Midbrain (tissue), 1 donor: ENCODE results near the gene HK1.
"Not testable (repeated sequence)": the region's sequence is repeated elsewhere in the genome, so short reads cannot be mapped to it uniquely, and the experiment has no call there.

Experiments used
- DNase-seq: peaks from one replicate; lab custom pipeline; 2025; lab: John Stamatoyannopoulos, UW

Gene HK1

DNA sequence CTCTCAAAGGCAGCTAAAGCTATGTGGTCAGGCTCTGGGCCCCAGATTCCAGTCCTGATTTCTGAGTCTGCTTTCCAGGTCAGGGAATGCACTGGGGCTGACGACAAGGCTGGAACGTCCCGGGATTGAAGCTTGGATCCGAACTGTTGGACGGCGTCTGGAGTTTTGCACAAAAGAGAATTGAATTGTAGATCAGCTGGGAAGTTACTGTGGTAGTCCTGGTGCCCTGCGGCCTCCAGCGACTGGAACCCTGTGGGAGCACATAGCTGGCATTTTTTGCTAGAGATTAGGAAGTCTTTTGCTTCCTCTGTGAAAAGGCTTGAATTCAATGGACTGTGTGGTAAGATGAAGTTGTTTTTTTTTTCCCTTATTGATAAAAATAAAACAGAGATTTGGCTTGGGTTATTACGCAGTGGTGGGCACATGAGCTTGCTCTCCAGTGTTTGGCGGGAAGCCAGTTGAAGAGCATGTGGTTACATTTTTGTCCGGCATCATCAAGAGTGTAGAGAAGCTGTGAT, at the start of gene HK1:
TSS of gene HK1 (plus strand) at position 51 of the 518 bp plus-strand sequence.
- peak; percentile 28 for DNase-seq

GRCh38 chr10:69229616-69229916, 48.7 kb upstream of the HK1 start:
- DNase-seq = no peak

DNA sequence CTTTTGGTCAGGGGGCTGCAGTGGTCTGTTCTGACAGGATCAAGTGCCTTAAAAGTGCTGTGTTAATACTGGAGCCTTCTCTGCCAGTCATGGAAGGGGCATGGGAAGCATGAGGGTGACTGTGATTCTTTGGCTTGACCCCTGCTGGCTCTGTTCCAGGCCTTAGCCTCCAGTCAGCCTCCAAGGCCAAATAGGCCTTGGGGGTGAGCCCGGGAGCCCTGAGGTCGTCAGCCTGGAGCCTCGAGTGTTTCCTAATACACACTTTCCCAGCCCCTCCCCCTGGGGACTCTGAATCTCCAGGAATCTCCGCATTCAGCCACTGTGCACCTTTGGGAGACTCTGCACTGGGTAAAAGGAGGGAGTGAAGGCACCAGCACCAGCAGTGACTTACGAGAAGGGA, 48.2 kb upstream of the HK1 start:
- DNase-seq = no peak

DNA sequence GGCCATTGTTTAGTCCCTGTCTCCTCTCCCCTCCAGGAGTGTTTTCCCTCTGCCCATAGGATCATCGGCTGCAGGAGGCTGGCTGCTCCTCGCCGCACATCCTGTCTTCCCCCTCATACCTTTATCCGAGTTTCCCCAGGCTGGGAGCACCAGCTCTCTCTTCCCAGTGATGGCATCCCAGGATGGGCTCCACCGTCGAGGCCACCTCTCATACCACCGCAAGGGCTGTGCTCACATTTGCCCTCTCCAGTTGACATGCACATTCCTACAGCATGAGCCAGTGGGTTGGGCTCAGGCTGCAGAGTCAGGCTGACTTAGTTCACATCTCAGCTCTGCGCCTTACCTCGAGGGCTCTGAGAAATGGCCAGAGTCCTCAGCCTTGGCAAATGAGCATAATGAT, 46.0 kb upstream of the HK1 start:
- no peak for DNase-seq

- no peak for DNase-seq
Measured at GRCh38 chr10:69232736-69233480, 45.4 kb upstream of the HK1 start.

- no peak for DNase-seq
Measured at GRCh38 chr10:69234447-69234846, 43.8 kb upstream of the HK1 start.

GRCh38 chr10:69237528-69238159, 40.7 kb upstream of the HK1 start:
- peak; percentile 90 for DNase-seq

- no peak for DNase-seq
Measured at GRCh38 chr10:69239136-69239535, 39.2 kb upstream of the HK1 start.

GRCh38 chr10:69239816-69240434, 38.4 kb upstream of the HK1 start:
- no peak for DNase-seq

DNA sequence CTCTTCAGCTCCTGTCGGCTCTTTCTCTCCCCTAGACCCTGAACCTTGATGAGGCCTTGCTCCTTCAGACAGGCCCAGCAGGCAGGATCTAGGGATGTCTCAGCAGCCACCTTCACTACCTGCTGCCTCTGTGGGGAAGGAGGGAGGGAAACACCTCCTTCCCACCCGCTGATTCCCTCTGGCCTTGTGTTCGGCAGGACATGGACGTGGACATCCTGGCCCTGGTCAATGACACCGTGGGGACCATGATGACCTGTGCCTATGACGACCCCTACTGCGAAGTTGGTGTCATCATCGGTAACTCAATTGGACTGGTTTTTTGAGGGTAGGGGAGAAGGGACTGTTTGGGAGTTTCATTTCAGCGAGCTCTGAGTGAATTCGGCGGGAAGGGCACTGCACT, 37.8 kb upstream of the HK1 start:
- DNase-seq = no peak

- no peak for DNase-seq
Measured at GRCh38 chr10:69241575-69241974, 36.7 kb upstream of the HK1 start.

GRCh38 chr10:69242040-69242851, 36.0 kb upstream of the HK1 start:
- DNase-seq = no peak

DNA sequence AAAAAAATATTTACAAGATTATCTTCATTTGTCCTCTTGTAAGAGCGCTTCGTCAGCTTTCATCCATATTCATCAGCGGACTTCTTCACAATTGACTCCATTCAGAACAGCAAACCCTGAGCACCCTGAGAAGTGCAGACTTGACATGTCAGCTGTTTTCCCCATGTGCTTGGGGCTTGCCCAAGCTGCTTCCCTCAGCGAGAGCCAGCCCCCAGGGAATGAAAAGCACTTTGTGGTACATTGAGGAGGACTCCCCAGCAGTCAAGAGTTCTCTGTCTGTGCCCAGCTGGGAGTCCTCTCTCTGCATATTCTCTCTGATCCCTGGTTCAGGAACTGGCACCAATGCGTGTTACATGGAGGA, 35.5 kb upstream of the HK1 start:
- DNase-seq = peak; percentile 83

DNA sequence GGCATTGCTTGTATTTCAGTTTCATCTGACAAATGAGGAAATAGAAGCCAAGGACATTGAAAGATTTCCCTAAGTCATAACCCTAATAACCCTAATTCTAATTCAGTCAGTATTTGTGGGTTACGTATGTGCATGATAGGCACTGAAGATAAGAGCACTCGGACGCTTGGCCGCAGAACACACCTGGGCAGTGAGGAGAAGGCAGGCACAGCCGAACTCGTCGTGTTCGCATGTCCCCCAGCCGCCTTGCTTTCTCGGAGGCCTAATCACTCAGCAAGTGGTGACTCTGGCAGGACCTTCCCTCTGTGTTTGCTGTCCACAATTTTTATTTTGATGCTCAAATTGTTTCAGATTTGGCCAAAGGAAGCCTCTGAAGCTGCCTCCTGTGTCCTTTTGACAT, 34.5 kb upstream of the HK1 start:
- DNase-seq = no peak

DNA sequence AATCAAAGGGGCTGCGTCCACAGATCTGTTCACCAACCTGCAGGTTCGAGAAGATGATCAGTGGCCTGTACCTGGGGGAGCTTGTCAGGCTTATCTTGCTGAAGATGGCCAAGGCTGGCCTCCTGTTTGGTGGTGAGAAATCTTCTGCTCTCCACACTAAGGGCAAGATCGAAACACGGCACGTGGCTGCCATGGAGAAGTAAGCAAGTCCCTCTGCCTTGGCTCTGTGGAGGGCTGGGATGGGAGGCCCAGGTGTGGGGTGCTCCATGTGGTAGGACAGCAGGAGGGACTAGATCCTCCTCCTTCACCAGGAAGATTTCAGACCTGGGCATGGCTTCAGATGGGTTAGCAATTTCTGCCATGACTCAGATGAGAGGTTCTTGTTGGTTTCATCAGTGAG, 32.3 kb upstream of the HK1 start:
- DNase-seq = no peak

DNA sequence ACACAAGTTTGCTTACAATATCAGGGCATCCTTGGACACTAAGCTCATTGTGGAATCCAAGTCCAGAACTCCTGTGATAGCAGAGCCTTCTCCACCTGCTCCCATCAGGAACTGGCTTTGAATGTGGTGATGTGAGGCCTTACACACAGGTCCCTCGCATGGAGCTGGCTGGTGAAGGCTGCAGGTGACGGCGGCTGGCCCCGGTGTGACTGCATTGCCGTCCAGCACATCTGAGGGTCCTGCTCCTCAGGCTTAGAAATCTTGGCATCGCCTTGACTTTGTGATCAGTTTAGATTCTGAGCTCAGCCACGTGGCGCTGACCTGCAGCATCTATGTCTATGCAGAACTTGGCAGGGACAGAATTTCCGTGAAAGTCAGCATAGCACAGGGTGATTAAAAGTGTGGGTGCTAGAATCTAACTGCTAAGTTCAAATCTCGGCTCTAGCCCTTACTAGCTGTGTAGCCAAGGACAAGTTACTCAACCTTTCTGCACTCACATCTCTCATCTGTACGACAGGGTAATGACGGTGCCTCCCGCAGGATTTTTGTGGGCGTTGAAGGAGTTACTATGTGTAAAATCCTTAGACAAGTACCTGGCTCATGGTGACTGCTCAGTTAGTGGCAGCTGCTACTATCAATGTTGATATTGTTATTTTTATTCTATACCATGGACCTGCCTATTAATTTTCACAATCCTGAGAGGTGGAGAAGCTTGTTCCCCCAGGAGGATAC, 31.5 kb upstream of the HK1 start:
- DNase-seq = no peak

DNA sequence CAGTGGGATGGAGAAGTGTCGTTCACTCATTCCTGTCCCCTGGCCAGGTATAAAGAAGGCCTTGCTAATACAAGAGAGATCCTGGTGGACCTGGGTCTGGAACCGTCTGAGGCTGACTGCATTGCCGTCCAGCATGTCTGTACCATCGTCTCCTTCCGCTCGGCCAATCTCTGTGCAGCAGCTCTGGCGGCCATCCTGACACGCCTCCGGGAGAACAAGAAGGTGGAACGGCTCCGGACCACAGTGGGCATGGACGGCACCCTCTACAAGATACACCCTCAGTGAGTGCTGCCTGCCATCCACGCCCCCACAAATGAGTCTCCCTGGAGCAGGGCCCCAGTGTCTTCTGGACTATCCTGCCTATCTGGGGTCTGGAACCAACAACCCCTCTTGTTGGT, 31.0 kb upstream of the HK1 start:
- DNase-seq = no peak

DNA sequence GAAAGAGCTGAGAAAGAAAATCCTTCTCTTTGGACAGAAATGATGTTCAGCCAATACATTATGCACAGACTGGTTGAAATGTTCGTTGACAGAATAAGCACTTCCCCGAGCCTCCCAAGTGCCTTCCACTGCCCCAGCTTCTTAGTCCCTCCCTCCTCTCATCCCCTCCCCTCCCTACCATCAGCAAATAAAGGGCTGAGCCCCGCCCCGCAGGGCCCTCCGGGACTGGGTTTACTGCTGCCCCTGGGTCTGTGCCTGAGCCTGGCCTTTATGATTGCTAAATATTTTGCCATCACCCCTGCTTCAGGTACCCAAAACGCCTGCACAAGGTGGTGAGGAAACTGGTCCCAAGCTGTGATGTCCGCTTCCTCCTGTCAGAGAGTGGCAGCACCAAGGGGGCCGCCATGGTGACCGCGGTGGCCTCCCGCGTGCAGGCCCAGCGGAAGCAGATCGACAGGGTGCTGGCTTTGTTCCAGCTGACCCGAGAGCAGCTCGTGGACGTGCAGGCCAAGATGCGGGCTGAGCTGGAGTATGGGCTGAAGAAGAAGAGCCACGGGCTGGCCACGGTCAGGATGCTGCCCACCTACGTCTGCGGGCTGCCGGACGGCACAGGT, 30.1 kb upstream of the HK1 start:
- no peak for DNase-seq

GRCh38 chr10:69250041-69250440, 28.3 kb upstream of the HK1 start:
- DNase-seq = no peak

GRCh38 chr10:69251417-69251816, 26.9 kb upstream of the HK1 start:
- DNase-seq = not testable (repeated sequence)

GRCh38 chr10:69253171-69253570, 25.1 kb upstream of the HK1 start:
- DNase-seq = no peak
